Esophagus mucosa (tissue), 1 donor: ENCODE data around the gene DDX43. TPM values are rescaled to one million over a fixed set of nuclear protein-coding genes. Genes with fewer than 3 reads are reported as not detected.
"Not testable (repeated sequence)": the region's sequence is repeated elsewhere in the genome, so short reads cannot be mapped to it uniquely, and the experiment has no call there.

ENCODE experiments used
- ATAC-seq: fragments of 200-7000 bp; cut with Tn5 transposase; one replicate; pipeline ENCODE4 v1.9.1; 2020
- total RNA-seq: library from RNA; stranded (reverse); gene quantifications from one replicate; pipeline ENCODE4 v1.2.4, GENCODE V29; 2023
- donor health status: DM: yes; HTN: yes; CAD: no.

Gene DDX43
- total RNA-seq: 0.56 TPM

- peak; percentile 92 for ATAC-seq
Observed at GRCh38 chr6:73394577-73395354, at the start of gene DDX43. Gene DDX43 (plus strand): TSS chr6:73394828. CDS start chr6:73394906, 78 bp downstream.

GRCh38 chr6:73348550-73349204 is 46.0 kb upstream of the DDX43 start:
- no peak for ATAC-seq

GRCh38 chr6:73349311-73349710 is 45.3 kb upstream of the DDX43 start:
- ATAC-seq: no peak

GRCh38 chr6:73353636-73354593 is 40.7 kb upstream of the DDX43 start, which contains the start of gene DPPA5:
Gene DPPA5 (minus strand): TSS chr6:73354276. CDS start chr6:73354225, 51 bp downstream.
- no peak for ATAC-seq

- no peak for ATAC-seq
Observed at GRCh38 chr6:73362358-73362757, 32.3 kb upstream of the DDX43 start, which contains the start of gene KHDC3L. Gene KHDC3L (plus strand): TSS chr6:73362658. CDS start chr6:73362730, 72 bp downstream.

- ATAC-seq: no peak
Observed at GRCh38 chr6:73362869-73363536, 31.6 kb upstream of the DDX43 start.

- ATAC-seq: no peak
Observed at GRCh38 chr6:73363537-73363875, 31.1 kb upstream of the DDX43 start.

GRCh38 chr6:73364121-73364520 is 30.5 kb upstream of the DDX43 start:
- no peak for ATAC-seq

GRCh38 chr6:73364549-73364948 is 30.1 kb upstream of the DDX43 start:
- ATAC-seq: no peak

- ATAC-seq: no peak
Observed at GRCh38 chr6:73367761-73368355, 26.8 kb upstream of the DDX43 start.

GRCh38 chr6:73368675-73369074 is 26.0 kb upstream of the DDX43 start:
- ATAC-seq: no peak

- no peak for ATAC-seq
Observed at GRCh38 chr6:73369157-73369556, 25.5 kb upstream of the DDX43 start.

GRCh38 chr6:73369563-73369962 is 25.1 kb upstream of the DDX43 start, which contains the start of gene OOEP:
Gene OOEP (minus strand): TSS chr6:73369897. CDS start chr6:73369792, 105 bp downstream.
- no peak for ATAC-seq

- no peak for ATAC-seq
Observed at GRCh38 chr6:73371984-73372383, 22.6 kb upstream of the DDX43 start.

GRCh38 chr6:73372516-73372915 is 22.1 kb upstream of the DDX43 start:
- peak; percentile 62 for ATAC-seq

- no peak for ATAC-seq
Observed at GRCh38 chr6:73375216-73375615, 19.4 kb upstream of the DDX43 start.

- ATAC-seq: no peak
Observed at GRCh38 chr6:73377225-73377624, 17.4 kb upstream of the DDX43 start.

GRCh38 chr6:73381531-73381930 is 13.1 kb upstream of the DDX43 start:
- not testable (repeated sequence) for ATAC-seq

GRCh38 chr6:73382462-73383113 is 12.0 kb upstream of the DDX43 start:
- ATAC-seq: peak; percentile 32

GRCh38 chr6:73388433-73388799 is 6.2 kb upstream of the DDX43 start:
- no peak for ATAC-seq
